Testis (tissue), 3 donors: ENCODE results near the gene DCLK2. TPM values are rescaled to one million over a fixed set of nuclear protein-coding genes. Genes with fewer than 3 reads are reported as not detected.
"Not testable (repeated sequence)": the region's sequence is repeated elsewhere in the genome, so short reads cannot be mapped to it uniquely, and the experiment has no call there.

Source experiments
- DNase-seq: peaks from one replicate; pipeline ENCODE4 v3.0.0-alpha.2; 2019
- H3K27ac ChIP-seq, 2 donors: fragments of 200-600 bp; sonication (generic); one replicate each; pipeline ENCODE4 v1.5.1; 2019
- H3K27me3 ChIP-seq: fragments of 200-600 bp; sonication (generic); one replicate; pipeline ENCODE4 v1.5.1; 2019
- H3K36me3 ChIP-seq: fragments of 200-600 bp; sonication (generic); one replicate; pipeline ENCODE4 v1.5.1; 2017; ENCODE audit warnings: low read depth; ENCODE audit errors: missing control alignments
- H3K4me1 ChIP-seq: fragments of 200-600 bp; sonication (generic); one replicate; pipeline ENCODE4 v1.5.1; 2019
- H3K4me3 ChIP-seq, 2 donors: fragments of 200-600 bp; sonication (generic); one replicate each; pipeline ENCODE4 v1.5.1; 2017 to 2019
- H3K9me3 ChIP-seq: fragments of 200-600 bp; sonication (generic); one replicate; pipeline ENCODE4 v1.5.1; 2017
- CTCF ChIP-seq, 3 experiments: fragments of 450-650 bp in 2 of 3; fragments of 200-600 bp in 1 of 3; sonication (generic) in 1 of 3; IDR thresholded peaks; one replicate each; pipeline ENCODE4 v1.5.1; 2016 to 2019; ENCODE audit warnings: antibody characterized with exemption in 3 of 3, mild to moderate bottlenecking in 2 of 3, moderate library complexity in 1 of 3
- POLR2A ChIP-seq: fragments of 450-650 bp; IDR thresholded peaks from one replicate; pipeline ENCODE4 v1.6.1; 2017; ENCODE audit warnings: antibody characterized with exemption, mild to moderate bottlenecking, moderate library complexity
- WGBS, 2 donors: methylation state at CpG; one replicate each; pipeline ENCODE4 v1.1.5; 2018; 5-methylcytosine and 5-hydroxymethylcytosine counted together
- intact Hi-C: fragments of 100-400 bp; cut with DNase I; formaldehyde crosslinking; loops from one replicate; pipeline ENCODE4 v1.15.1; 2023; ENCODE audit warnings: low total_unique reads
- polyA plus RNA-seq: library from polyadenylated mRNA; stranded (reverse); fragments of 350-450 nt; fragmentation: Illumina TruSeq; extraction: RNeasy Lipid Tissue Mini Kit (QIAGEN cat#74804); gene quantifications from one replicate; pipeline ENCODE4 v1.2.3, GENCODE V29; 2014; ENCODE audit warnings: low read depth, low replicate concordance; ENCODE audit not compliant: insufficient read depth
- total RNA-seq, 2 donors: library from RNA; depleted of rRNA; stranded (reverse); fragments of >200 nt; gene quantifications; one replicate each; pipeline ENCODE4 v1.2.3, GENCODE V29; 2016

DCLK2 gene
- total and polyA plus RNA-seq, 3 donors from 2014 or later: 6.1 to 18.4 (median 14.8) TPM

DNA sequence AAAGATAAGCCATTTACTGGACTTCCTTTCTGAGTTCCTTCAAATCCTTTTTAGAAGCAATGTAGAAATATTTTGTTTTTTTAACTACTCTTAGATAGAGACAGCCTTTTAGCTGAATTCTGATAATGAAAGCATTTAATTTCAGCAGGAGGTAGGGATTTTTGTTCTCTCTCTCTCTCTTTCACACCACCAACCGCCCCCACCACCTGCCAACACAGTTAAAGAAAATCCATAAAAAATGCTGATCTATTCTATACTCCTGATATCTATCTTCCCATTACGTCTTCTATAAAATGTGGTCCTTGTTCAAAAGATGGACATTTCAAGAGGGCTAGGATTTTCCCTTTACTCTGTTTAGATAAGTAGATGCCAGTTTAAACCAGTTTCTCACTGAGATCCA is 104.5 kb downstream of the DCLK2 start:
- intact Hi-C loops: no loop called here
- Histone ChIP-seq H3K4me1 (no peaks in the 10 kb centered on the region), H3K27ac (no peak overlapping the region)

GRCh38 chr4:150185033-150185432 is 106.8 kb downstream of the DCLK2 start:
- DNase-seq, H3K27ac ChIP-seq, H3K4me1 ChIP-seq, intact Hi-C loops, H3K4me3 ChIP-seq, H3K36me3 ChIP-seq, H3K9me3 ChIP-seq, H3K27me3 ChIP-seq: not testable (repeated sequence)
- 87 to 92% methylated on average over 4 of the region's 4 CpGs for WGBS, 2 donors

More for the DNA sequence above, 104.5 kb downstream of the DCLK2 start:
- no peaks in the 10 kb centered on the region for H3K36me3 ChIP-seq
- H3K9me3 ChIP-seq: no peaks in the 10 kb centered on the region
- no peak for DNase-seq
- no peaks in the 10 kb centered on the region for H3K27me3 ChIP-seq
- TF ChIP-seq CTCF (IDR thresholded peaks at IDR 0.05): no peak
- TF ChIP-seq POLR2A: no peak
- WGBS, 2 donors: 86 to 90% methylated on average over 2 of the region's 2 CpGs
- no peak overlapping the region for H3K4me3 ChIP-seq

DNA sequence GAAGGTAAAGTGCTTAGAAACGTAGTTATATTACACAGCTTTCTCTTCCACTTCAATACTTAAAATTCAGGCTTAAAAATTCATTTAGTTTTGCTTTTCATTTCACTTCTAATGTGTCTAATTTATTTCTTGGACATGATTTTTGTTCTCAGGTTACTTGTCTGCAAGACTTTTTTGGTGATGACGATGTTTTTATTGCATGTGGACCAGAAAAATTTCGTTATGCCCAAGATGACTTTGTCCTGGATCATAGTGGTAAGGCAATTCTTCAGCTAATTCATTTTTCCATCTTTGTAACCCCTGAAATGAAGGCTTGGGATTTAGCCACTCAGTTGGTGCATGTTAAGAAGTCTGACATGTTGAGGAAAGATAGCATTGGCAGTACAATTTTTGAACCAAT is 114.7 kb downstream of the DCLK2 start:
- TF ChIP-seq CTCF (IDR thresholded peaks at IDR 0.05) (no peak), POLR2A (no peak)
- no peak overlapping the region for H3K27ac ChIP-seq
- intact Hi-C loops: no loop called here
- no peaks in the 10 kb centered on the region for H3K27me3 ChIP-seq
- WGBS, 2 donors: 80 to 88% methylated on average over 3 of the region's 3 CpGs
- H3K4me1 ChIP-seq: no peaks in the 10 kb centered on the region
- H3K36me3 ChIP-seq: no peaks in the 10 kb centered on the region
- H3K9me3 ChIP-seq: no peaks in the 10 kb centered on the region
- no peak overlapping the region for H3K4me3 ChIP-seq
- no peak for DNase-seq

DNA sequence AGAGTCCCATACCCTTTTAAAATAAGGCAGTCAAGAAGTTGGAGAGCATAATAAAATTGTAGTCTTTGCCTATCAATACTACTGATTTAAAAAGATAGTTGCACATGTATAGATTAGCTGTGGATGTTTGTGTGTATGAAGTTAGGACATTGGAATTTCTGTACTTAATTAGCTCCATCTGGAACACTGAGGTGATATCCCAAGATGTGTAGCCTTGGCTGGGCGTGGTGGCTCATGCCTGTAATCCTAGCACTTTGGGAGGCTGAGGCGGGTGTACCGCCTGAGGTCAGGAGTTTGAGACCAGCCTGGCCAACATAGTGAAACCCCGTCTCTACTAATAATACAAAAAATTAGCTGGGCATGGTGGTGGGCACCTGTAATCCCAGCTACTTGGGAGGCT is 119.0 kb downstream of the DCLK2 start:
- DNase-seq, intact Hi-C loops: not testable (repeated sequence)
- WGBS, 2 donors: 92 to 100% methylated on average over 4 of the region's 4 CpGs

GRCh38 chr4:150199056-150199455 is 120.8 kb downstream of the DCLK2 start:
- intact Hi-C loops: no loop called here
- H3K27me3 ChIP-seq: no peaks in the 10 kb centered on the region
- H3K36me3 ChIP-seq: no peaks in the 10 kb centered on the region
- H3K4me3 ChIP-seq: no peak overlapping the region
- no peaks in the 10 kb centered on the region for H3K4me1 ChIP-seq
- H3K9me3 ChIP-seq: no peaks in the 10 kb centered on the region
- no peak for DNase-seq
- 94 to 97% methylated on average over 2 of the region's 2 CpGs for WGBS, 2 donors
- no peak for TF ChIP-seq CTCF (IDR thresholded peaks at IDR 0.05)
- no peak for TF ChIP-seq POLR2A
- H3K27ac ChIP-seq: no peak overlapping the region

More for the DNA sequence above, 119.0 kb downstream of the DCLK2 start:
- not testable (repeated sequence) for H3K36me3 ChIP-seq, H3K27ac ChIP-seq, H3K27me3 ChIP-seq, H3K4me3 ChIP-seq, H3K9me3 ChIP-seq, H3K4me1 ChIP-seq

DNA sequence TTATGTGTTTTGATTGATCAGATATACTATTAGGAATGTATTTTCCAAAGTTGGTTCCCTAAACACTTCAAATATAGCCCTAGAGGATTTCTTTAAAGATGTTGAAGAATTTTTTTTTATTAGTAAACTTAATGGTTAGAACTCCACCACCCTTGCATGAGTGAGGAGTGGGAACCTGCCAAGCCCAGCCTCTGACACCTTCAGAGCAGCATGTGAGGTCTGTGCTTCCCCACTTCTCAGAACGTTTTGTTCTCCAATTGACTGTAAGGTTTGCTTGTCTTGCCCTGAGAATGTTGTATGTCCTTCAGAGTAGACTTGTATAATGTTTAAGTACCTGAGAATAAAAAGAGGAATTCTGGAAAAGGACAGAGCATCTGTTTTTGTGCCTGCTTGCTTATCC is 126.8 kb downstream of the DCLK2 start:
- intact Hi-C loops: no loop called here
- Histone ChIP-seq H3K27me3 (no peaks in the 10 kb centered on the region), H3K4me3 (no peak overlapping the region), H3K36me3 (no peaks in the 10 kb centered on the region), H3K9me3 (no peaks in the 10 kb centered on the region), H3K27ac (no peak overlapping the region), H3K4me1 (peaks cover 15% of the 10 kb centered on the region)
- 56% methylated on average over 1 of the region's 1 CpG for WGBS, 2 donors
- TF ChIP-seq POLR2A (no peak), CTCF (IDR thresholded peaks at IDR 0.05) (no peak)
- DNase-seq: no peak
